GM23248 (cell line): ENCODE data around the gene POC1A. TPM values are rescaled to one million over a fixed set of nuclear protein-coding genes. Genes with fewer than 3 reads are reported as not detected.

Experiments
- DNase-seq: peaks from one replicate; pipeline ENCODE4 v3.0.0-alpha.2; 2015
- H2AFZ ChIP-seq: fragments of 200-600 bp; sonication (generic); 2 replicates; pipeline ENCODE4 v1.6.1; 2016; ENCODE audit warnings: antibody characterized with exemption
- H3F3A ChIP-seq: fragments of 200-600 bp; sonication (generic); 2 replicates; pipeline ENCODE4 v1.6.1; 2016; ENCODE audit warnings: mild to moderate bottlenecking, antibody characterized with exemption, mixed run types; ENCODE audit not compliant: insufficient read depth
- H3K27ac ChIP-seq: fragments of 200-600 bp; sonication (generic); 2 replicates; pipeline ENCODE4 v1.5.1; 2016; ENCODE audit warnings: mild to moderate bottlenecking
- H3K27me3 ChIP-seq: fragments of 200-600 bp; sonication (generic); replicated peaks from 2 replicates; pipeline ENCODE4 v1.6.1; 2016; ENCODE audit warnings: mild to moderate bottlenecking; ENCODE audit not compliant: insufficient read depth
- H3K36me3 ChIP-seq: fragments of 200-600 bp; sonication (generic); 2 replicates; pipeline ENCODE4 v1.6.1; 2016; ENCODE audit warnings: low read depth, mild to moderate bottlenecking
- H3K4me1 ChIP-seq: fragments of 200-600 bp; sonication (generic); 2 replicates; pipeline ENCODE4 v1.6.1; 2016; ENCODE audit warnings: mild to moderate bottlenecking; ENCODE audit not compliant: insufficient read depth
- H3K4me2 ChIP-seq: fragments of 200-600 bp; sonication (generic); one replicate; pipeline ENCODE4 v1.6.1; 2016; ENCODE audit warnings: mild to moderate bottlenecking; ENCODE audit not compliant: unreplicated experiment
- H3K4me3 ChIP-seq: fragments of 200-600 bp; sonication (generic); 2 replicates; pipeline ENCODE4 v1.5.1; 2016; ENCODE audit warnings: mild to moderate bottlenecking
- H3K79me2 ChIP-seq: fragments of 200-600 bp; sonication (generic); 2 replicates; pipeline ENCODE4 v1.6.1; 2016; ENCODE audit warnings: mild to moderate bottlenecking; ENCODE audit not compliant: insufficient read depth
- H3K9ac ChIP-seq: fragments of 200-600 bp; sonication (generic); 2 replicates; pipeline ENCODE4 v1.6.1; 2016; ENCODE audit warnings: mild to moderate bottlenecking
- H3K9me2 ChIP-seq: fragments of 200-600 bp; sonication (generic); 2 replicates; pipeline ENCODE4 v1.6.1; 2016; ENCODE audit warnings: mixed run types, mild to moderate bottlenecking, moderate library complexity; ENCODE audit not compliant: insufficient read depth
- H3K9me3 ChIP-seq: fragments of 200-600 bp; sonication (generic); one replicate; pipeline ENCODE4 v1.6.1; 2017; ENCODE audit warnings: low read depth
- H4K20me1 ChIP-seq: fragments of 200-600 bp; sonication (generic); 2 replicates; pipeline ENCODE4 v1.6.0; 2016; ENCODE audit not compliant: insufficient read depth
- EZH2 ChIP-seq: fragments of 200-600 bp; sonication (generic); IDR thresholded peaks from 2 replicates; pipeline ENCODE4 v1.6.1; 2018; ENCODE audit warnings: antibody characterized with exemption, mild to moderate bottlenecking; ENCODE audit not compliant: insufficient read depth, poor library complexity, severe bottlenecking
- EZH2phosphoT487 ChIP-seq: fragments of 200-600 bp; sonication (generic); IDR thresholded peaks from 2 replicates; pipeline ENCODE4 v1.6.1; 2018; ENCODE audit warnings: antibody characterized with exemption, moderate library complexity, mild to moderate bottlenecking, low read depth; ENCODE audit not compliant: insufficient read depth
- WGBS, 2 experiments: methylation state at CpG; one replicate each; pipeline ENCODE4 v1.1.6; 2015 to 2017; ENCODE audit warnings: low lambda C conversion rate in 2 of 2, low coverage in 1 of 2; ENCODE audit errors: missing lambda C conversion rate in 2 of 2; 5-methylcytosine and 5-hydroxymethylcytosine counted together
- in situ Hi-C: fragments of 300-500 bp; cut with MboI; formaldehyde crosslinking; loops from 2 replicates; pipeline ENCODE4 v1.15.0; 2020
- polyA plus RNA-seq: library from polyadenylated mRNA; unstranded; fragments of >200 nt; fragmentation: Nextera tagmentation; extraction: Ambion mirVana; gene quantifications from 2 replicates; pipeline ENCODE4 v1.2.1, GENCODE V29; 2016
- total RNA-seq: library from RNA; depleted of rRNA; stranded (reverse); fragments of >200 nt; shearing (Covaris generic); gene quantifications from 2 replicates; pipeline ENCODE4 v1.2.3, GENCODE V29; 2014

POC1A gene
- total and polyA plus RNA-seq, 2 experiments from 2014 or later: 5.2 to 11.0 TPM

DNA sequence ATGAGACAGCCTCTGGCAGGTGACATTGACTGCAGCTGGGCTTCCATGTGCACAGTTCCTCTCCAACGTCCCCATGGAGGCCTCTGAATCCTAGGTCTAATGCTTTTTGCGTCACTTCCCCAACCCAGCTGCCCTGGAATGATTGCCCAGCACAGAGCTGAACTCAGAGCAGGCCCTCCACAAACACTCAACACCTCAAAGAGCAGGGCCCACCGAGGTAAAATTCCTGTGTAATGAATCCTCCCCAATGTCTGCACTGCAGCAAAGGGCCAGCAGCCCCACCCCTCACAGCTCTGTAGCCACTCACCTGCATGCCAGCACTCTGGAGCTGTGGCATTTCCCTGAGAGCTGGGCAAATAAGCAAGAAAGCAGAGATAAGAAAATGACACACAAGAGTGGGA, 55.2 kb downstream of the POC1A start:
- no peak overlapping the region for H3K4me2 ChIP-seq

GRCh38 chr3:52097851-52098507, 56.2 kb downstream of the POC1A start:
- Histone ChIP-seq H3K79me2 (no peaks in the 10 kb centered on the region), H3K4me2 (no peak overlapping the region), H3F3A (no peaks in the 10 kb centered on the region), H4K20me1 (no peaks in the 10 kb centered on the region), H3K9me2 (no peaks in the 10 kb centered on the region), H3K36me3 (peaks cover 6% of the 10 kb centered on the region; the same call in 1 of the 2 replicates), H3K4me3 (no peak overlapping the region), H3K9ac (no peak overlapping the region), H3K27me3 (no peaks in the 10 kb centered on the region), H2AFZ (no peak overlapping the region), H3K27ac (no peak overlapping the region), H3K9me3 (no peaks in the 10 kb centered on the region), H3K4me1 (peaks cover 15% of the 10 kb centered on the region; the same call in 1 of the 2 replicates)
- no peak for DNase-seq
- TF ChIP-seq EZH2phosphoT487 (no peak), EZH2 (no peak)
- in situ Hi-C loops: no loop called here
- 58 to 72% methylated on average over 2 of the region's 2 CpGs for WGBS, 2 experiments

More for the DNA sequence above, 55.2 kb downstream of the POC1A start:
- in situ Hi-C loops: no loop called here
- H3K27ac ChIP-seq: no peak overlapping the region
- H3K9me2 ChIP-seq: no peaks in the 10 kb centered on the region
- 80 to 86% methylated on average over 3 of the region's 3 CpGs for WGBS, 2 experiments
- H3K79me2 ChIP-seq: no peaks in the 10 kb centered on the region
- no peaks in the 10 kb centered on the region for H4K20me1 ChIP-seq
- H3K36me3 ChIP-seq: peaks cover 6% of the 10 kb centered on the region; the same call in 1 of the 2 replicates
- no peaks in the 10 kb centered on the region for H3K9me3 ChIP-seq
- no peaks in the 10 kb centered on the region for H3K27me3 ChIP-seq
- peaks cover 9% of the 10 kb centered on the region; the same call in 1 of the 2 replicates for H3K4me1 ChIP-seq
- TF ChIP-seq EZH2: no peak
- no peak for TF ChIP-seq EZH2phosphoT487
- peak; percentile 27 for DNase-seq
- H3K9ac ChIP-seq: no peak overlapping the region
- H3F3A ChIP-seq: no peaks in the 10 kb centered on the region
- H3K4me3 ChIP-seq: no peak overlapping the region
- H2AFZ ChIP-seq: no peak overlapping the region

DNA sequence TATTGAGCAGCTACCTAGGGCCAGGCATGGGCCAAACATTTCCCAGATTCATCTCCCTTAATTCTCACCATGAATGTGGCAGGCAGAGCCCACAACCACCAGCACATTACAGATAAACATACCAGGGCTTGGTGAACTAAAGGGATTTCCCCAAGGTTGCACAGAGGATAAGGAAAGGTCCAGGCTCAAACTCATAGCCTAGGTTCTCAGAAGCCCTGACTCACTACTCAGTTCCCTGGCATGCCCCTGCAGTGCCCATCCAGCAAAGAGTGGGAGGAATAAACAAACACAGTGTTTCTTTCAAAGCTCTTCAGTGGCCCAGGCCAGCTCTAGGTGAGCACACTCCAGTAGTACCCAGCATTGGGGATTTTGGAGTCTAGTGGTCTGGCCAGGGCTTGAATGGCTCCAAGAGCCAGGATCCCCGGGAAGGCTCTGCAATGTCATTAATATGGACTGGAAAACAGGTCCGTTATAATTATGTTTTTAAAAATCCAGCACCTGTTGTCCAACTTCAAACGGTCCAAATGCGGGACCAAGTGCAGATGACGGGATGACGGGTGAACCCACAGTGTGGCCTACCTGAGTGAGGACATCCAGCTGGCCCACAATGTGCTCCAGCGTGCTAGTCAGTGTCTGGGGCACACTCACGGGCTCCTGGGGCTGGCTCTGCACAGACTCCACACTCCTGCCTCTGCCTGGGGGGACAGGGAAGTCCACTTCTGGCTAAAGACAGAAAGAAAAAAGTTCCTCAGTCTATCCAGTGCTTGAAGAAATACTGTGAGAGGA, 58.0 kb downstream of the POC1A start:
- Histone ChIP-seq H2AFZ (no peak overlapping the region), H3K4me3 (no peak overlapping the region), H3K27ac (no peak overlapping the region), H3K4me2 (no peak overlapping the region), H3K9me2 (no peaks in the 10 kb centered on the region), H3K79me2 (no peaks in the 10 kb centered on the region), H3K9me3 (no peaks in the 10 kb centered on the region), H3K4me1 (peaks cover 21% of the 10 kb centered on the region), H3K27me3 (no peaks in the 10 kb centered on the region), H3F3A (no peaks in the 10 kb centered on the region), H4K20me1 (no peaks in the 10 kb centered on the region), H3K9ac (no peak overlapping the region), H3K36me3 (no peaks in the 10 kb centered on the region)
- no peak for DNase-seq
- in situ Hi-C loops: no loop called here
- 91% methylated on average over 8 of the region's 8 CpGs for WGBS, 2 experiments
- TF ChIP-seq EZH2 (no peak), EZH2phosphoT487 (no peak)

GRCh38 chr3:52094571-52095485, 59.4 kb downstream of the POC1A start:
- in situ Hi-C loops: no loop called here
- Histone ChIP-seq H3K4me3 (no peak overlapping the region), H3K36me3 (no peaks in the 10 kb centered on the region), H2AFZ (no peak overlapping the region), H3K4me2 (no peak overlapping the region), H3K9me2 (no peaks in the 10 kb centered on the region), H4K20me1 (no peaks in the 10 kb centered on the region), H3K27ac (no peak overlapping the region), H3K9ac (no peak overlapping the region), H3K79me2 (no peaks in the 10 kb centered on the region), H3K9me3 (no peaks in the 10 kb centered on the region), H3K27me3 (no peaks in the 10 kb centered on the region), H3F3A (no peaks in the 10 kb centered on the region), H3K4me1 (peaks cover 35% of the 10 kb centered on the region)
- WGBS, 2 experiments: 88 to 89% methylated on average over 11 of the region's 11 CpGs
- DNase-seq: no peak
- TF ChIP-seq EZH2 (no peak), EZH2phosphoT487 (no peak)
